Lung (tissue), 16 donors: ENCODE data around the gene SLC22A12. TPM values are rescaled to one million over a fixed set of nuclear protein-coding genes. Genes with fewer than 3 reads are reported as not detected.

ENCODE experiments used
- ATAC-seq: fragments of 200-7000 bp; cut with Tn5 transposase; one replicate; pipeline ENCODE4 v1.9.1; 2020; ENCODE audit warnings: moderate number of reproducible peaks; ENCODE audit not compliant: insufficient read depth, low FRiP score
- DNase-seq, 3 donors: peaks; one replicate each; pipeline ENCODE4 v3.0.0-alpha.2; 2013 to 2017
- H3K27ac ChIP-seq, 2 donors: one replicate each; pipeline ENCODE4 v1.5.1; 2013; ENCODE audit warnings: mild to moderate bottlenecking in 2 of 2, moderate library complexity in 2 of 2, control low read depth in 1 of 2, inconsistent platforms in 1 of 2, low read depth in 1 of 2, low read length in 1 of 2
- H3K27me3 ChIP-seq, 3 donors: one replicate each; pipeline ENCODE4 v1.5.1; 2013; ENCODE audit warnings: low read length in 2 of 3; ENCODE audit not compliant: control insufficient read depth in 3 of 3, insufficient read depth in 3 of 3
- H3K36me3 ChIP-seq, 4 donors: one replicate each; pipeline ENCODE4 v1.5.1; 2013; ENCODE audit warnings: low read length in 4 of 4, mild to moderate bottlenecking in 1 of 4, moderate library complexity in 1 of 4; ENCODE audit not compliant: control insufficient read depth in 4 of 4, insufficient read depth in 4 of 4
- H3K4me1 ChIP-seq, 5 donors: one replicate each; pipeline ENCODE4 v1.5.1; 2013; ENCODE audit warnings: low read length in 5 of 5, mild to moderate bottlenecking in 2 of 5, moderate library complexity in 1 of 5; ENCODE audit not compliant: control insufficient read depth in 5 of 5, insufficient read depth in 5 of 5
- H3K4me3 ChIP-seq: one replicate; pipeline ENCODE4 v1.5.1; 2013; ENCODE audit warnings: mild to moderate bottlenecking, control low read depth, moderate library complexity
- H3K9ac ChIP-seq, 2 donors: one replicate each; pipeline ENCODE4 v1.5.1; 2013; ENCODE audit warnings: low read length in 2 of 2, control low read depth in 1 of 2; ENCODE audit not compliant: insufficient read depth in 1 of 2
- H3K9me3 ChIP-seq, 4 donors: one replicate each; pipeline ENCODE4 v1.5.1; 2013; ENCODE audit warnings: low read length in 3 of 4, mild to moderate bottlenecking in 1 of 4, moderate library complexity in 1 of 4; ENCODE audit not compliant: control insufficient read depth in 4 of 4, insufficient read depth in 3 of 4
- WGBS, 2 donors: extraction: QIAGEN DNeasy Blood & Tissue Kit; methylation state at CpG; one replicate each; pipeline ENCODE4 v1.1.7; 2013; 5-methylcytosine and 5-hydroxymethylcytosine counted together
- long read RNA-seq, 5 donors: transcript quantifications; one replicate each; lab custom pipeline, GENCODE V29; 2026
- polyA plus RNA-seq, 2 donors: library from polyadenylated mRNA; stranded (reverse); fragments of 200-250 nt; gene quantifications; one replicate each; pipeline ENCODE4 v1.2.1, GENCODE V29; 2013
- total RNA-seq, 2 donors: library from RNA; depleted of rRNA in 1 of 2; stranded (reverse); fragments of >200 nt in 1 of 2; gene quantifications; one replicate each; pipeline ENCODE4 v1.2.1, GENCODE V29; 2014 to 2021
- TF ChIP-seq, protein P1 (sequence below): IDR thresholded peaks from 2 replicates; pipeline ENCODE4 v1.5.1; 2012; ENCODE audit warnings: mild to moderate bottlenecking; ENCODE audit errors: control extremely low read depth, extremely low read depth
- donor health status: control.
- donor health status: control.
- donor health status: Bipolar disorder and iron deficiency.
- donor health status: healthy.
- donor health status: DM: yes; HTN: yes; CAD: no.

Gene SLC22A12
- not detected for total RNA-seq
- polyA plus RNA-seq = not detected
- long read RNA-seq, donor 1 = 0 reads
- long read RNA-seq, donor 2 = 0 reads
- long read RNA-seq, donor 3 = 0 reads
- long read RNA-seq, donor 4 = 0 reads
- long read RNA-seq, donor 5 = 0 reads

DNA sequence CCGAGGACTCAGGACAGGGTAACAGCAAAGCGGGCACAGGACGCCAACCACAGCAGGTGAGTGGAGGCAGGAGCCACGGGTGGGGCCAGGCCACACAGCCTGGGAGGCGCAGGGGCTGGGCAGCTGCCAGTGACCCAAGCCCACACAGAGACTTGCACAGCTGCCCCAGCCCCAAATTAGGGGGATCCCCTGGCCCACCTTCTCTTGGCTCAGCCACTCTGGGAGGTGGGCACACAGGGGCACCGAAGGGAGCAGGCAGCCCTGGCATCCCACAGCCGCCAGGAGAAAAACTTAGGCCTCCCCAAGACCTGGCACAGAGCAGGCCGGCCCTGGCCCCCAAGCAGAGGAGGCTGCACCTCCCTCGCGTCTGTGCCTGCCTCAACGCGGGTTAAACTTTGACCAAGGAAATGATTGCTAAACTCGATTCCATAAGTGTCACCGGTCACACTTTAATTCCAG is at the start of gene SLC22A12:
TSS of gene SLC22A12 (plus strand) at position 458 of the 459 bp plus-strand sequence. CDS start 337 bp downstream, outside the sequence.
- 73 to 76% methylated on average over 14 of the region's 14 CpGs for WGBS, 2 donors
- H3K36me3 ChIP-seq = no peaks in the 10 kb centered on the region
- H3K4me3 ChIP-seq = no peak within 1 kb of the TSS
- ATAC-seq (no peak), DNase-seq (no peak)
- H3K4me1 ChIP-seq = no peaks in the 10 kb centered on the region
- H3K9ac ChIP-seq = no peak within 1 kb of the TSS
- peaks cover 0 to 8% (median 4%) of the 10 kb centered on the region in 4 donors for H3K9me3 ChIP-seq
- H3K27me3 ChIP-seq = peaks cover 0 to 2% (median 0%) of the 10 kb centered on the region in 3 donors
- TF ChIP-seq, protein P1, sequence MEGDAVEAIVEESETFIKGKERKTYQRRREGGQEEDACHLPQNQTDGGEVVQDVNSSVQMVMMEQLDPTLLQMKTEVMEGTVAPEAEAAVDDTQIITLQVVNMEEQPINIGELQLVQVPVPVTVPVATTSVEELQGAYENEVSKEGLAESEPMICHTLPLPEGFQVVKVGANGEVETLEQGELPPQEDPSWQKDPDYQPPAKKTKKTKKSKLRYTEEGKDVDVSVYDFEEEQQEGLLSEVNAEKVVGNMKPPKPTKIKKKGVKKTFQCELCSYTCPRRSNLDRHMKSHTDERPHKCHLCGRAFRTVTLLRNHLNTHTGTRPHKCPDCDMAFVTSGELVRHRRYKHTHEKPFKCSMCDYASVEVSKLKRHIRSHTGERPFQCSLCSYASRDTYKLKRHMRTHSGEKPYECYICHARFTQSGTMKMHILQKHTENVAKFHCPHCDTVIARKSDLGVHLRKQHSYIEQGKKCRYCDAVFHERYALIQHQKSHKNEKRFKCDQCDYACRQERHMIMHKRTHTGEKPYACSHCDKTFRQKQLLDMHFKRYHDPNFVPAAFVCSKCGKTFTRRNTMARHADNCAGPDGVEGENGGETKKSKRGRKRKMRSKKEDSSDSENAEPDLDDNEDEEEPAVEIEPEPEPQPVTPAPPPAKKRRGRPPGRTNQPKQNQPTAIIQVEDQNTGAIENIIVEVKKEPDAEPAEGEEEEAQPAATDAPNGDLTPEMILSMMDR = no peak
- H3K27ac ChIP-seq = no peak within 1 kb of the TSS

DNA sequence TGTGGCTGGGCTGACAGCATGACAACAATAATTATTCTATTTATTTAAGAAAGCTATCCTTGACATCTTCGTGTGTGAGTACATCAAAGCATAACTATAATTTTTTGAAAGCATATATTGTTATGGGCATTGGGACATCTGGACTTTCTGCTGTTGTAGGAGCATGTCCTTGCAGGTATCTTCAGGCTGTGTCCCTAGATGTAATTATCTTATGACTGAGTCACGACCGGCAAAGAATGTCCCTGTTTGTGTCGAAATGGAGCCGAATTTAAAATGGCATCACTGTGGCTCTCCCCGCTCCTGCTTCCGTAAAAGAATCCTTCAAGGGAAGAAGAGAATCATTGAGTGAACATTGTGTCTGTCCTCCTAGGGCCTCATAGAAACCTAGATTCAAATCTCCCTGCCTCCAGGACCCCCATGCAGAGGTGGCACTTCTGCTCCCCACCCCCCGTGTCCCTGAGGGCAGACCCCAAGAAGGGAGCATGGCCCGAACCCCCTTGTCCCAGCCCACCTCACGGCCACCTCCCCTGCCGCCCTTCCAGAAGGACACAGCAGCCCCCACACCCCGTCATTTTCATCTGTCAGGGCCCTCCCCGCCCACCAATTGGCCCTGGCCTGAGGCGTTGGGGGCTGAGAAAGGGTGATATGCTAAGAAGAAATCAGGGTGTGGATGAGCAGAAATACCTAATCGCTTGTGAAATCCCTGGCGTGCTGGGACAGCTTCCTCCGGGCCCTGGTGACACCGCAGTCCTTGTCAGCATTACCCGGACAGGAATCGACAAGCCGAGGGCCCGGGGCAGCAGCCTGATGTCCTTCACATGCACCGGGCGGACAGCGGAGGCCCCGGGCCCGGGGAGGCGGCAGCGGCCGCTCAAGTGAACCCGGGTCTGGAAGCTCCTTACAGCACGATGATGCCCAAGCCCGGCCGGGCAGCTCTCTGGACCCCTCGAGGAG is 48.6 kb upstream of the SLC22A12 start:
- Histone ChIP-seq H3K9ac (no peak overlapping the region), H3K27ac (no peak overlapping the region), H3K27me3 (peaks cover 0 to 4% (median 0%) of the 10 kb centered on the region in 3 donors), H3K36me3 (no peaks in the 10 kb centered on the region), H3K4me1 (no peaks in the 10 kb centered on the region), H3K9me3 (peaks cover 0 to 8% (median 0%) of the 10 kb centered on the region in 4 donors), H3K4me3 (no peak overlapping the region)
- no peak for ATAC-seq
- TF ChIP-seq, protein P1 = no peak
- WGBS, 2 donors = 84 to 87% methylated on average over 32 to 35 of the region's 35 CpGs
- DNase-seq = no peak

DNA sequence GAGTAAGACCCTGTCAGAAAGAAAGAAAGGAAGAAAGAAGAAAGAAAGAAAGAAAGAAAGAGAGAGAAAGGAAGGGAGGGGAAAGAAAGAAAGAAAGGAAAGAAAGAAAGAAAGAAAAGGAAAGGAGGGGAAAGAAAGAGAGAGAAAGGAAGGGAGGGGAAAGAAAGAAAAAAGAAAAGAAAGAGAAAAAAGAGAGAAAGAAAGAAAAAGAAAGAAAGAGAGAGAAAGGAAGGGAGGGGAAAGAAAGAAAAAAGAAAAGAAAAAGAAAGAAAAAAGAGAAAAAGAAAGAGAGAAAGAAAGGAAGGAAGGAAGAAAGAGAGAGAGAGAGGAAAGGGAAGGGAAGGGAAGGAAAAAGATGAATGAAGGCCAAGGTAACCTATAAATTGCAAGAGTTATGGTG is 47.2 kb upstream of the SLC22A12 start:
- H3K36me3 ChIP-seq = no peaks in the 10 kb centered on the region
- peaks cover 0 to 4% (median 0%) of the 10 kb centered on the region in 3 donors for H3K27me3 ChIP-seq
- no peak overlapping the region for H3K27ac ChIP-seq
- H3K4me1 ChIP-seq = no peaks in the 10 kb centered on the region
- no peak for DNase-seq
- TF ChIP-seq, protein P1 = no peak
- H3K9me3 ChIP-seq = peaks cover 0 to 8% (median 0%) of the 10 kb centered on the region in 4 donors
- no peak for ATAC-seq
- no peak overlapping the region for H3K4me3 ChIP-seq
- H3K9ac ChIP-seq = no peak overlapping the region
